Activated CD4-positive, alpha-beta T cell treated with anti-CD3 and anti-CD28 coated beads, Interleukin-2, amount 50 U/mL, for 1 hour (primary cell): ENCODE data around the gene UBAC2.
"Not testable (repeated sequence)": the region's sequence is repeated elsewhere in the genome, so short reads cannot be mapped to it uniquely, and the experiment has no call there.

Experiments
- DNase-seq: peaks from one replicate; pipeline ENCODE4 v3.0.0-alpha.2; 2020

The UBAC2 gene

DNA sequence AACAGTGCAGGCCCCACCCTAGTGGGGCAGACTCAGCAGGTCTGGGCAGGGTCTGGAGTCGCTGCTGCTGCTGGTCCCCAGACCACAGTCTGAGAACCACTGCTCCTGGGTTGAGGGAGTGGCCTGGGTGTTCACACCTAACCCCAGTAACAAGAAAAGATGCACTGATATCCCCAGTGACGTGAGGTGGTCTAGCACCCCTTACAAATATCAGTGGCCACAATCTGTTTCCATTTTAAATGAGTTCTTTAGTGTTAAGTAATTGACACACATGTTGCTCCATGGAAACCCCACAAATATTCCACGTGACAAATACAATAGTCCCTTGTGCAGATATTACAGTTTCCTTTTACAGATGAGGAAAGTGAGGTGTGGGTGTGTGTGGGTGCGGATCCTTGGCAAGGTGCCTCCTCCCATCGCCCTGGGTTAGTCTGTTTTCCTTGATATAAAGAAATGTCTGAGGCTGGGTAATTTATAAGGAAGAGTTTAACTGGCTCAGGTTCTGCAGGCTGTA is 202.9 kb downstream of the UBAC2 start:
- DNase-seq = no peak

DNA sequence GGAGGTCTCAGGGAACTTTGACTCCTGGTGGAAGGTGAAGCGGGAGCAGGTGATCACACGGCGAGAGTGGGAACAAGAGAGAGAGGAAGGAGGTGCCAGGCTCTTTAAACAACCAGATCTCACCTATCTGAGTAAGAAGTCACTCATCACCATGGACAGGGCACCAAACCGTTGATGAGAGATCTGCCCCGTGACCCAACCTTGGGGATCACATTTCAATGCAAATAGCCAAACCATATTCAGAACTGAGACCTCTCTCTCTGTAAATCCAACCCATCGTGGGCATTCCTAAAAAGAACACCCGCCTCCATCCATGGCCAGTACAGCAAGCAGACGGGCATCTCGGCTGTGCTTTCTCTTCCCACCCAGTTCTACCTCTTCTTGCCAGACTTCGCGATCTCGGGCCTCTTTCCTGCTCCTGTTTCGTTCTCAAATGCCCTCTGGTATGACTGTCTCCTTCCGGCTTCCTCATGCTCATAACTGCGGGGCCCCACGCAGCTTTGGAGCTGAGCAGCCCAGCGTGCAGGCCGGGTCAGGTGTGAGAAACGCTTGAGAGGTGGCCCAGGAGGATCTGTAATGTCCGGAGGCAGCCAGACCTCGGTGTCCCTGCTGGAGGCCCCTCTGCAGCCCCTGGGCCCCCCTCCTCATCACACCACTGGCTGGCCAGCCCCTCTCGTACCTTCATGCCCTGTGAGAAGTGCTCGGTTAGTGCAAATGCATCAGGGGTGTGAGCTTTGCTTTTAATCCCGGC is 203.5 kb downstream of the UBAC2 start:
- DNase-seq = no peak

DNA sequence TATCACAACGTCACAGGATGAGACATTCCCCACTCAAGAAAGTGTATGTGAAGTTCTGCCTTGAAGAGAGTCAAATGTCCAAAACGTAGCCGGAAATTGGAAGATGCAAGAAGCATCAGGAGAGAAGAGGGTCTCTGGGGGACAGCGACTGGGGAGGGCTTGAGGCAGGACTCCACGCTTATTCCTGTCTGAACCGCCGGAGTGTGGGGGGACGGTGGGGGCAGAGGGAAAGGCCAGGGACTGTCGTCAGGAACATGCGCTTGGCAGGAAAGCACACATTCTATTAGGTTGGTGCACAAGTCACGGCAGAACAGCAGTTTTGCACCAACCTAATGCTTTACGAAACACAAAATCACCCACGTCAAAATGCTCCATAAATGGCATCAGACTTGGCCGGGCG is 205.3 kb downstream of the UBAC2 start:
- no peak for DNase-seq

DNA sequence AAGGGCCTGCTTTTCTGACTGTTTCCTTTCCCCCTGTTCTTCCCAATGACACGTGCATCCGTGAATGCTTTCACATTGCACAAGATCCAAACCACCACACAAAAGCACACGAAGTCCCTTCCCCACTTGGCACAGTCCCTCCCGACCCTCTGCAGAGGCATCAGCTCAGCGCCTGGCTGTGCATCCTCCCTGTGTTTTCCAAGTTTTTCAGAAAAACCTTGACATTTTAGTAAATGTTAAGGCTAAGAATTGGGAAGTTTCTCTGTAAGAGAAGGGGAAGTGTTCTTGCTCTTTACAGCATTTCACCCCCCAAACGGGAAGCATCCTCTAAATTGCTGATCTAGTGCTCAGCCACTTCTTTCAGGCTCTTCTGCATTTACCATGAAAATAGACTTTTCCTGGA is 206.1 kb downstream of the UBAC2 start:
- DNase-seq = no peak

DNA sequence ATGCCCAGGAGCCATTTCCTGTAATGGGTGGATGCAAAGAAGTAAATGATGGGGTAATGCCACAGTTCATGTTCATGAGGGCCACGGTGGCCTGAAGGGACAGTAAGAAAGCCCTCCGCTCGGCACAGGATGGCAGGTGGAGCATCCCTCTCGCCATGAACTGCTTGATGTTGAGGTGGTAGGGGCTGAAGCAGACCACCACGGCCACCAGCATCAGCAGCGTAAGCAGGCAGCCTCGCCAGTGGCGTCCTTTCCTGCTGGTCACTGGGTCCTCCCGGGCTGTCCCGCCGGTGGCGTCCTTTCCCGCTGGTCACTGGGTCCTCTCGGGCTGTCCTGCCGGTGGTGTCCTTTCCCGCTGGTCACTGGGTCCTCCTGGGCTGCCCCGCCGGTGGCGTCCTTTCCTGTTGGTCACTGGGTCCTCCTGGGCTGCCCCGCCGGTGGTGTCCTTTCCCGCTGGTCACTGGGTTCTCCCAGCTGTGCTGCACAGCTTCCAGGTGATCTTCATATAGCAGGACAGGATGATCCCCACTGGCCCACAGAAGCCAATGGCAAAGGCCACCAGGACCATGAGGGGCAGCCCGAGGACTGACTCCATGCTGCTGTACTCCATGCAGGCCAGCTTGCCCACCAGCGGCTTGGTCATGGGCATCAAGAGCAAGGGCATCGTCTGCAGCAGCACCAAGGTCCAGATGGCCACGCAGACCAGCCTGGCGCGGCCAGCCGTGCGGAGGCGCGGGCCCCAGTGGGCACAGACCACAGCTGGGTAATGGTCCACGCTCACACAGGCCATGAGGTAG is 207.4 kb downstream of the UBAC2 start:
- no peak for DNase-seq

DNA sequence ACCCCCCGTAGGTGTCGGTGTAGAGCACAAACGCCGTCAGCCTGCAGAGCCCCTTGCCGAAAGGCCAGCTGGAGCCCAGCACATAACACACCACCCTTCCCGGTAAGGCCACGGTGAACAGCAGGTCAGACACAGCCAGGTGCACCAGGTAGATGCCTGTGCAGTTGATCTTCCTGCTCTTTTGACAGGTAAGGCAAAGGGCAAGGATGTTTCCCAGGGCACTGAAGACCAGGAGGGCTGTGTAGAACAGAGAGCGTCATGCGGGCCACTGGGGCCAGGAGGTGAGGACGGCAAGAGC is 208.0 kb downstream of the UBAC2 start:
- no peak for DNase-seq

DNA sequence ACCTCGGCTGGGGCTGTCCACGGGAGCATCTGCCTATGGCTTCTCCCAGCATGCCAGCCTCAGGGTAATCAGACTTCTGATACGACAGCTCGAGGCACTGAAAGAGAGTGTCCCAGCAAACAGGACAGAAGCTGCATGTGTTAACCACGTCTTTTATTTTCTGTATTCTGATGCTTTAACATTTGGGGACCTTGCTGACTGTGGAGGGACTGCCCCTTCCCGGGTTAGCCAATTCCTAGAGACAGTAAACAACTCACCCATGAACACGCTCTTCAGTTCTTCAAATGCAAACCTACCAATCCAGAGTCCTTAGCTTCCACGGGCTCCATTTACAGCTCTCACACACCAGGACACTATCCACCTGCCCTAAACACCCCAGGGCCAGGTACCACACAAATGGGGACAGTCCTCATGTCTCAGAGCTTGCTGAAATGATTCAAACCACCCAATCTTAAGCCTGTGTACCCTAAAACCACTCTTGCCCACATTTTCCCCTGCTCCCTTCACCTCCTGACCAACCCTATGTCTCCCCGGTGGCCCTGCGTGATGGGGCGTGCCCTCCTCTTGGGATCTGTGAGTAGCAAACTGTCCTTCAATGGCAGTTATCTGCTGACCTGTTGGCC is 208.9 kb downstream of the UBAC2 start:
- not testable (repeated sequence) for DNase-seq

DNA sequence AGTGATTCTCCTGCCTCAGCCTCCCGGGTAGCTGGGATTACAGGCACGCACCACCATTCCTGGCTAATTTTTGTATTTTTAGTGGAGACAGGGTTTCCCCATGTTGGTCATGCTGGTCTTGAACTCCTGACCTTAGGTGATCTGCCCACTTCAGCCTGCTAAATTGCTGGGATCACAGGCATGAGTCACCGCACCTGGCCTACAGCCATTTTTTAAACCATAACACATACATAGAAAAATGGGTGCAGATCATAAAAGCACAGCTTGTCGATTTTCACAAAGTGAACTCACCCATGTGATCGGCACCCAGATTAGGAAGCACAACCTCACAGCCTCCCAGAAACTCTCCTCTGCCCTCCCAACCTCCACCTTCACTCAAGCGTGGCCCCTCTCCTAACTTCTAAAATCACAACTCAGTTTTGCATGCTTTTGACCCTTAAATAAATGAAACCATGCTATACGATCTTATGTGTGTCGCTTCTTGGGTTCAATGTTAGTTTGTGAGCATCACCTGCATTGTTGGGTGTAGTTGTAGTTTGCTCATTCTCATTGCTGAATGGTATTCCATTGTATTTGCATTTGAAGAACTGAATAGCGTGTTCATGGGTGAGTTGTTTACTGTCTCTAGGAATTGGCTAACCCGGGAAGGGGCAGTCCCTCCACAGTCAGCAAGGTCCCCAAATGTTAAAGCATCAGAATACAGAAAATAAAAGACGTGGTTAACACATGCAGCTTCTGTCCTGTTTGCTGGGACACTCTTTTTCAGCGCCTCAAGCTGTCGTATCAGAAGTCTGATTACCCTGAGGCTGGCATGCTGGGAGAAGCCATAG is 210.2 kb downstream of the UBAC2 start:
- DNase-seq = not testable (repeated sequence)

DNA sequence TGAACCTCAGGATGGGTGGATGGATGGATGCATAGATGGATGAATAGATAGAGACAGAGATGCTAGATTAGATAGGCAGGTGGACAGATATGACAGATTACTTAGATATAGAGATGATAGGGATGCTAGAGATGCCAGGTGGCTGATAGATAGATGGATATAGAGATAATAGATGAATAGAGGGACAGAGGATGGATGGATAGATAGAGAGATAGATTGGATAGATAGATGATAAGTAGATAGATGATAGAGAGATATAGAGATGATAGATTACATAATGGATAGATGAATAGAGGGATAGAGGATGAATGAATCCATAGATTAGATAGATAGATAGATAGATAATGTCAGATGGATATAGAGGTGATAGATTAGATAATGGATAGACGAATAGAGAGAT is 212.2 kb downstream of the UBAC2 start:
- no peak for DNase-seq

DNA sequence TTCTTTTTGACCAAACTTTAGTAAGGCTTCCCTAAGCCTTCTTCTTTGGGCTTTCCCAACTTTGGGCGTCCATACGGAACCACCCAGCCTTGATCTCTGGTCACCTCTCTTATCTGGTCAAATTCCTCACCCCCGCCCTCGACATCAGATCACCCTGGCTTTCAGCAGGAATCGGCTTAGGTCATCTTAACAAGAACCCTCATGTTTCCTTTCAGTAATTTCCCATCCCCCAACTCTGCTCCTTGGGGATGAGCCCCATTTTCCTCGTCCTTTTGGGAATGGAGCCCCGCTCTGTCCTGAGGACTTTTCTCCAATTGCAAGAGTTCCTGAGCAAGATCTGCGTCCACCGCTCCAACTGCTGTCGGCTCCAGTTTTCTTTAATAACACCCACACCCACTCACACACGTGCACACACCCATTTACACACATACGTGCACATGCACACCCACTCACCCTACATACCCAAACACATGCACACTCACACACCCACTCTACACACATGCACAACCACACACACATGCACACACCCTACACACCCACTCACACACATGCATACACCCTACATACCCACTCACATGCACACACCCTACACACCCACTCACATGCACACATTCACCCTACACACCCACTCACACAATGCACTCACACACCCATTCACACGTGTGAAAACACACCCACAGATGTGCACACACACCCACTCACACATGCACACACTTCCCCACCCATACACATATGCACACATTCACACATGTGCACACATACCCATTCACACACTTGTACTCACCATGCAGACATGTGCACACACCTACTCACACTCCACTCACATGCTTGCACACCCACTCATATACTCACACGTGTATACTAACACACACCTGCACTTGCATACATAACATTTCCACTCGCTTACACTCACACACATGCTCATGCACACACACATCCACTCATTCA is 213.7 kb downstream of the UBAC2 start:
- DNase-seq = no peak

DNA sequence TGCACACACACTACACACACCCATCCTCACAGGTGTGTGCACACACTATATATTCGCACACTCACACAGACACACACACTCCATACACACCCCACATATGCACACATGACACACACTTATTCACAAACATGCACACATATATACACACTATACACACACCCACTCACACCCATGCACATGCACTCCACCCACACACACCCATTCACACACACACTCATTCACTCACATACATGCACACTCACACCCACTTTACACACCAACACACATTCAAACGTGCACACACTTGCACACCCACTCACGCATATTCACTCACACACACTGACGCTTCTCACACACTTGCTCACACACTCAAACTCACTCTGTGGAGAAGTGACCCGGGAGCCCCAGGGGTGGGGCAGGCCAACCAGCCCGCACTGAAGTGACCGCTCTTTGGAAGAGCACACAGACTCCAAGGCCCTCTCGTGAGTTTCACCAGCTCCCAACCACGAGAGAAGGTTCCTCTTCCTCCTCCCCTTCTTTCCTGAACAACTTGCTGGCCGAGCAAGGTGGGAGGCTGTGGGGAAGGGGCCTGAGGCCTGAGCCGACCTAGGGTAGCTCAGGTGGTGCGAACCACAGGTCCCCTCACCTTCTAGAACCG is 214.5 kb downstream of the UBAC2 start:
- no peak for DNase-seq

DNA sequence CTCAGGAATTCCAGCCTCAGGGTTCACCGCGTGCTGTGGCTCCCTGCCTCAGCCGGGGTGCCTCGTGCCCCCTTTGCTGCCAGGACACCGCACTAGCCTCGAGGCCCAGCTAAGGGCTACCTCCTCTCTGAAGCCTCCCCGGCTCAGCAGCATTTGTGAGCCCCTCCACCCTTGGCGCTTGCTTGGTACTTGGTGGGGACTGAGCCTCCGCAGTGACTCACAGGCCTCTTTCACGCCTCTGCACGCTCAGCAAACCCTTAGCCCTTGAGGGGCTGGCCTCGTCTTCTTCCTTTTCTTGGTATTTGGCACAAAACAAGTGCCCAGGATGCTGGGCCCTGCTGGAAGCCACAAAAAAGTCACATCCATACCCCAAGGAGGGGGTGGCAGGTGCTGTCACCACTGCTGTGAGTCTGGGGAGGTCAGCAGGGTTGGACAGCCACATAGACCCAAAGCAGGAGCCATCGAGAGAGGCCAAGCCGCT is 215.2 kb downstream of the UBAC2 start:
- no peak for DNase-seq

DNA sequence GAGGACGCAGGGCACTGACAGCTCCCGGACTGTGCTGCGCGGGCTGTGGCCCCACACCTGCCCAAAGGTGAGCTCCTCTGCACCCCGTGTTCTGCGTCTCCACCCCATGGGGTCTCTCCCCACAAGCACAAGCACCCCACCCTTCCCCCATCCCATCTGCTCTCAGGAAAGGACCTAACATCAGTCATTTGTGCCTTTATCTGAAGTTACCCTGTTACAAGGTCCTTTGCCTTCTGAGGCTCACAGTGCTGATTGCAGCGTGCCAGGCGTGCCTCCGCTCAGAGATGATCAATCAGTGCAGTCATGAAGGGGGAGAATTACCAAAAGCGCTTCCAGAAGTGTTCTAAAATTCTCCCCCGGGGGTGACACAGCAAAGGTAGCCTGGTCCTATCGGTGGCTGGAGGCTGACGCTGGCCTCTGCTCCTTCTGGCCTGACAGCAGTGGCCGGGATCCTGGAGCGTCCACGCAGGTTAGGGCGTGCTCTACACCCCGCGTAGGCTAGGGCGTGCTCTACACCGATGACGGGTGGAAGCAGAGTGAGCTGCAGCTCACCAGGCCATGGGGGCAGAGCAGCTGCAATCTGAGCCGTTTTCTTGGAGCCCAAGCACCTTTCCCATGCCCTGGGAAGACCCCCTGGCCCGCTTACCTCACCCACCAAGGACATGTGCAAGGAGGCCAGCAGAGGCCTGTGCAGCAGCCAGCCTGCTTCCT is 215.9 kb downstream of the UBAC2 start:
- no peak for DNase-seq

DNA sequence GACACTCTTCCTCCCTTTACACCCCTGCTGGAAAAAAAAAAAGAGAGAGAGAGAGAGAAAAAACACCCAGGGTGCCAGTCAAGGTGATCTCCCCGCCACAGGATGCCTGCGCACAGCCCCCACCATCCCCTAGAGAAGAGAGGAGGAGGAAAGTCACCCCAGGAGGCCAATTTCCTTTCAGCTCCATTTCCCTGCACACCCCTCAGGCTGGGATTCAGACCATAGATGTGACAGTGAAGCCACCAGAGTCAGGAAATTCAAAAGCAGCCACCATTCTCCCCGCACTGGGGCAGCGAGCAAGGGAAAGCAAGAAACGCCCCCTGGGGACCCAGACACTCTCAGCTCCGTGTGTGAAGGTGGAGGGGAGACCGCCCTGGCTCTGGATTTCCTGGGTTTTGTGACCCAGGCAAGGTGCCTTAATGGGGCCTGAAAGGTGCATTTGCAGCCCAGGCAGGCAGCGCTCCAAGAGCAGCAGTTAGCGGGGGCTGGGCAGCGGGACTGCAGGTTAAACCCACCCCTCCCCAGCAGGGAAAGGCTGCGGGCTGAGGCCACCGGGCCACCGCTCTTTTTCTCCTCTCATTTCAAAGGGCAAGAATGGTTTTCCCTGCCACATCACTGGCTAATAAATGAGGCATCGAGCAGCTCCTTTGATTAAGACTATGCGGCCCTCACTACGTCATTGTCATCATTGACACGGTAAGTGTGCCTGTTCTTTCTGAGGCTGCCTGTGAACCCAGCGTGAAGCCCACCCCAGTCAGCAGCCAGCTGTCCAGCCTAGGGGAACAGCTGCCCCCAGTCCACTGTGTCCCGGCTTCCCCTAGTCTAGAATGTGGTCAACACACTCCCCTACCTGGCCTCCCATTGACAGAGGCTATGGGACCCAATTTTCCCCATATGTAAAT is 216.8 kb downstream of the UBAC2 start:
- no peak for DNase-seq

DNA sequence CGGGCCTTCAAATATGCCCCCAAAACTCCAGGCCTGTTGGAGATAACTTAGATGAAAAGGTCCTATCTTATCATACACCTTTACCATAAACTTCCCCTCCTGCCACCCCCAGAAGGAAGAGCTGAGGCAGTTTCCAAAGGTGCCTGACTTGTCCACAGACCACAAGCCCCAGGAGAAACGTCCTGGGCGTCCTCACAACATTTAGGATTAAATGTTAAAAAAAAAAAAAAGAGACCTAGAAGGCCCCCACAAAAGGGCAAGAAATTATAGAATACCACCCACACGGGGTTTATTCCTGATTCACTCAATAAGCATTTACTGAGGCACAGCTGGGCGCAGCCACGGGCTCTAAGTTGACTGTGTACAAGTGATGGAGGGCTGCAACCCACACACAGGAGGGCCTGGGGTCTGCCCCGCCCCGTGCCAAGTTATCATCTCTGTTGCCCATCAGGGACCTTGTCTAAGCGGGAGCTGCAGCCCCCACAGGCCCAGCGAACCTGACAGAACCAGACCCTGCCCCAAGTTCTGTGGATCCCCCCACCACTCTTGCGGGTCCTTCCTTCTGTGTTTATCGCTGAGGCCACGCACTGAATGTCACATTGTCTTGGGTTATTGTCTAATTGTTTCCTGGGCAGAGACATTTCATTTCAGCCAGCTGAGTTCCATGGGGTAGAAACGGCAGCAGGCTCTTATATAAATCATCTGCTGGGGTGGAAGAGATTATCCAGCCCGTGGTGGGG is 217.6 kb downstream of the UBAC2 start:
- DNase-seq = no peak

DNA sequence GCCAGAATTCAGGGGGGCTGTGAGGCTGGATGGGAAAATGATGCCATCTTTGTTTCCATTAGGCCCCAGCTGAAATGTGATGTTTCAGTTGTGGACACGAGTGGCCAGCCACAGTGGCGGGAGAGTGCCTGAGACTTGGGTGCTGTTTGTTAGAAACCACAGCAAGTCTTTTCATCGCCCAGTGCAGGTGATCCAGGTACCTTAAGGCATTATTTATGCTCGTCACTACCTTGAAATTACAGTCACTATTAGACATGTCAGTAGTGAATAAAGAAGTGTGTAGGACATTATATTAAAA is 218.1 kb downstream of the UBAC2 start:
- no peak for DNase-seq

DNA sequence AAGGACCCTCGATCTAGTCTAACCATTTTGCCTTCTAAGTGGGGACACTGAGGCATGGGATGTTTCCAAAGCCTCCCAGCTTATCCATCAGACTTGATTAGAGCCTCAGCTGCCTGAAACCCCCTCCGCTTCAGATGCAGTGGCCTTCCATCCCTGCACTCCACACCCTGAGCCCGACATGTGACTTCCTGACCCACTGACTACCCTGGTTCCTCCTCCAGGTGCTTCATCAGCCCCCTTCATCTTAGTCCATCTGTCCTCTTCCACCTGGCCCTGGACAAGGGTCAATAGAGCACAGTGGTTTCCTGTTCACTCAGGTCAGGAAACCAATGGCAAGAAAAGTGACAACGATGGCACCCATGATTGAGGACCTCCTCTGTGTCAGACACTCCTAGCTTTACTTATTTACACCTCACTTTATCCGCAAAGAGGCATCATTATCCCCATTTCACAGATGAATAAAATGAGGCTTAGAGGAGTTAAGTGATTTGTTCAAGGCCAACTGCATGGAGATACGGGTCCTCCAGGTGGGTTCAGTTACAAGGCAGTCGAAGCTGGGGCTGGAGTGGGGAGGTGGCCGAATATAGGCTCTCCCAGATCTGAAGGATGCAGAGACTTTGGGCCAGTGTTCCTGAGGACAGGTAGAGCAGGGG is 219.1 kb downstream of the UBAC2 start:
- DNase-seq = no peak

DNA sequence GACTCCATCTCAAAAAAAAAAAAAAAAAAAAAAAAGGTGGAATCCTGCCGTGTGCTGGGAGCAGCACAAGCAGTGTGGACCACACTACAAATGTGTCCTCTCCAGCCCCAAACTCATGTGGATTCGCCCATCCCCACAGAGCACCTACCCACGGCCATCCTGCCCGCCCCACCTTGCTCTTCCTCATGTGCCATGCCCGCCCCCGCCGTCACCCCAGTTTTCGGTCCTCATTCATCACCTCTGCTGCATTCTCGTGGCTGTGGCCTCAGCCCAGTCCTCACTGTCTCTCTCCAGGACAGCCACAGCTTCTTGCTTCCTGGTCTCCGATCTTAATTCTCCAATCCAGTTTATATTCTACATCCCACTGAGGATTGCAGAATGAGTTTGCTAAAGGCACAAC is 220.6 kb downstream of the UBAC2 start:
- DNase-seq = no peak
